Body of pancreas (tissue), 4 donors: ENCODE data around the gene STK35. TPM values are rescaled to one million over a fixed set of nuclear protein-coding genes. Genes with fewer than 3 reads are reported as not detected.

Experiments used
- ATAC-seq: fragments of 150-250 bp; one replicate; pipeline ENCODE4 v1.9.1; 2016
- DNase-seq, 4 donors: peaks; one replicate each; pipeline ENCODE4 v3.0.0-alpha.2; 2019
- H3K27ac ChIP-seq, 4 donors: fragments of 200-600 bp; sonication (generic); 1 replicate in 3 of 4; 2 replicates in 1 of 4; pipeline versions ENCODE4 v1.5.1 to v1.6.1; 2016 to 2019; ENCODE audit warnings: mild to moderate bottlenecking in 1 of 4, mixed read lengths in 1 of 4, moderate library complexity in 1 of 4
- H3K27me3 ChIP-seq, 2 donors: fragments of 200-600 bp; sonication (generic); one replicate each; pipeline ENCODE4 v1.6.0; 2016; ENCODE audit warnings: mild to moderate bottlenecking in 1 of 2
- H3K36me3 ChIP-seq, 2 donors: fragments of 200-600 bp; sonication (generic); replicated peaks in 1 of 2; 2 replicates each; pipeline ENCODE4 v1.5.1; 2016; ENCODE audit warnings: low read depth in 2 of 2; ENCODE audit not compliant: insufficient read depth in 1 of 2
- H3K4me1 ChIP-seq: fragments of 200-600 bp; sonication (generic); one replicate; pipeline ENCODE4 v1.6.0; 2016
- H3K4me3 ChIP-seq, 2 donors: fragments of 200-600 bp; sonication (generic); 1 replicate in 1 of 2; 2 replicates in 1 of 2; pipeline ENCODE4 v1.5.1; 2016 to 2019
- H3K9me3 ChIP-seq, 3 donors: fragments of 200-600 bp; sonication (generic); 1 replicate in 2 of 3; 2 replicates in 1 of 3; pipeline ENCODE4 v1.5.1; 2016
- CTCF ChIP-seq, 7 experiments: fragments of 450-650 bp in 4 of 7; fragments of 200-600 bp in 3 of 7; sonication (generic) in 3 of 7; IDR thresholded peaks; one replicate each; pipeline ENCODE4 v1.5.1; 2016 to 2019; ENCODE audit warnings: antibody characterized with exemption in 7 of 7
- POLR2A ChIP-seq, 3 donors: fragments of 450-650 bp; IDR thresholded peaks; one replicate each; pipeline ENCODE4 v1.6.1; 2016; ENCODE audit warnings: antibody characterized with exemption in 3 of 3, mild to moderate bottlenecking in 2 of 3
- WGBS, 2 donors: methylation state at CpG; one replicate each; pipeline ENCODE4 v1.1.5; 2017; 5-methylcytosine and 5-hydroxymethylcytosine counted together
- intact Hi-C: fragments of 100-400 bp; cut with DNase I; formaldehyde crosslinking; loops from one replicate; pipeline ENCODE4 v1.15.1; 2023
- total RNA-seq, 2 donors: library from RNA; depleted of rRNA; stranded (reverse); fragments of >200 nt; gene quantifications; one replicate each; pipeline ENCODE4 v1.1.0, GENCODE V29; 2016

STK35 gene
- total RNA-seq, 2 donors from 2014 or later, result 8.6 to 22.7 TPM

GRCh38 chr20:2173186-2173585, 71.6 kb downstream of the STK35 start:
- no peak for TF ChIP-seq POLR2A (IDR thresholded peaks at IDR 0.05)
- TF ChIP-seq CTCF (IDR thresholded peaks at IDR 0.05), result no peak
- Histone ChIP-seq H3K27ac (no peak overlapping the region), H3K27me3 (no peaks in the 10 kb centered on the region), H3K36me3 (no peaks in the 10 kb centered on the region), H3K4me3 (no peak overlapping the region), H3K4me1 (peaks cover 3% of the 10 kb centered on the region), H3K9me3 (no peaks in the 10 kb centered on the region)
- ATAC-seq, result no peak
- intact Hi-C loops, result loop anchor here (5.0 kb wide), 1 partner anchor 211 kb away; no protein-coding TSS in a partner anchor
- DNase-seq, result no peak
- 44 to 47% methylated on average over 5 to 6 of the region's 6 CpGs for WGBS, 2 donors

DNA sequence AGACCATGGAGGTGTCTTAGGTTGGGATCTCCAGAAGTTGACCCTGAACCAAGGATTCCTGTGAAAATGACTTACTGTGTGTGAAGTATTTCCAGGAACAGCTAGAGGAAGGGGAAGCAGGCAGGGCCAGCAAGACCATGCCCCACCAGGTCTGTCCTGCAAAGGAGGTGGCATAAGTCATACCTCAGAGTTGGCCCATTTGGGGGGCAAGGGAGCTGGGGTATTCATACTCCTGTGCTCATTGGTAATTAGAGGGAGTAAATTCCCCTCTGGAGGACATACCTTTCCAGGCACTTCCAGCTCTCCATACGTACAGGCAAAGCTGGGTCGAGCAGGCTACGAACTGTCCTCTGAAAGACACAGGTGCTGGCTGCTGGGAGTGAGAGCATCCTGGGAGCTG, 72.4 kb downstream of the STK35 start:
- WGBS, 2 donors, result 70 to 88% methylated on average over 3 of the region's 3 CpGs
- no peak for ATAC-seq

GRCh38 chr20:2176946-2177345, 75.3 kb downstream of the STK35 start:
- 69 to 71% methylated on average over 9 of the region's 9 CpGs for WGBS, 2 donors

More for the DNA sequence above, 72.4 kb downstream of the STK35 start:
- Histone ChIP-seq H3K27ac (no peak overlapping the region), H3K9me3 (no peaks in the 10 kb centered on the region), H3K4me3 (no peak overlapping the region), H3K36me3 (no peaks in the 10 kb centered on the region), H3K27me3 (no peaks in the 10 kb centered on the region), H3K4me1 (peaks cover 8% of the 10 kb centered on the region)
- DNase-seq, result no peak
- intact Hi-C loops, result loop anchor here (5.0 kb wide), 1 partner anchor 212 kb away; no protein-coding TSS in a partner anchor
- TF ChIP-seq CTCF (IDR thresholded peaks at IDR 0.05), result no peak
- TF ChIP-seq POLR2A (IDR thresholded peaks at IDR 0.05), result no peak

GRCh38 chr20:2178318-2179232, 76.9 kb downstream of the STK35 start:
- H3K36me3 ChIP-seq, result no peaks in the 10 kb centered on the region
- H3K4me1 ChIP-seq, result peaks cover 8% of the 10 kb centered on the region
- TF ChIP-seq CTCF (IDR thresholded peaks at IDR 0.05), result no peak
- no peak for TF ChIP-seq POLR2A (IDR thresholded peaks at IDR 0.05)
- intact Hi-C loops, result no loop called here
- no peaks in the 10 kb centered on the region for H3K9me3 ChIP-seq
- H3K27me3 ChIP-seq, result no peaks in the 10 kb centered on the region
- WGBS, 2 donors, result 35 to 40% methylated on average over 17 of the region's 17 CpGs
- ATAC-seq, result no peak
- no peak overlapping the region for H3K4me3 ChIP-seq
- H3K27ac ChIP-seq, result no peak overlapping the region
- DNase-seq, result peak in 1 of 4 donors; percentile 31

More at GRCh38 chr20:2176946-2177345, 75.3 kb downstream of the STK35 start:
- no peaks in the 10 kb centered on the region for H3K27me3 ChIP-seq
- H3K4me3 ChIP-seq, result no peak overlapping the region
- no peak overlapping the region for H3K27ac ChIP-seq
- DNase-seq (no peak), ATAC-seq (no peak)
- H3K9me3 ChIP-seq, result no peaks in the 10 kb centered on the region
- intact Hi-C loops, result no loop called here
- TF ChIP-seq POLR2A (IDR thresholded peaks at IDR 0.05) (no peak), CTCF (IDR thresholded peaks at IDR 0.05) (no peak)
- H3K4me1 ChIP-seq, result peaks cover 8% of the 10 kb centered on the region
- no peaks in the 10 kb centered on the region for H3K36me3 ChIP-seq
